NT2/D1 (cell line): ENCODE data around the gene PIGK.

Experiments
- DNase-seq: peaks from one replicate; pipeline ENCODE4 v3.0.0-alpha.2; 2011; ENCODE audit warnings: low read depth, low spot score
- H3K27me3 ChIP-seq: 2 replicates; pipeline ENCODE4 v1.6.0; 2011; ENCODE audit warnings: mild to moderate bottlenecking; ENCODE audit not compliant: insufficient read length, insufficient read depth
- H3K36me3 ChIP-seq: 2 replicates; pipeline ENCODE4 v1.6.1; 2011; ENCODE audit warnings: mild to moderate bottlenecking, low read length, mixed read lengths; ENCODE audit not compliant: insufficient read depth, insufficient read length
- H3K4me1 ChIP-seq: 2 replicates; pipeline ENCODE4 v1.5.1; 2011; ENCODE audit not compliant: insufficient read depth, insufficient read length
- H3K4me3 ChIP-seq: 2 replicates; pipeline ENCODE4 v1.5.1; 2011; ENCODE audit warnings: low read depth; ENCODE audit not compliant: insufficient read length
- H3K9ac ChIP-seq: 2 replicates; pipeline ENCODE4 v1.6.0; 2011; ENCODE audit warnings: low read depth; ENCODE audit not compliant: insufficient read length
- H3K9me3 ChIP-seq: 2 replicates; pipeline ENCODE4 v1.5.1; 2011; ENCODE audit warnings: mild to moderate bottlenecking, low read length; ENCODE audit not compliant: insufficient read depth
- SUZ12 ChIP-seq: IDR thresholded peaks from 2 replicates; pipeline ENCODE4 v1.6.1; 2011; ENCODE audit not compliant: insufficient read length, insufficient read depth; ENCODE audit errors: extremely low read depth
- YY1 ChIP-seq: IDR thresholded peaks from 2 replicates; pipeline ENCODE4 v1.6.1; 2011; ENCODE audit not compliant: insufficient read length, insufficient read depth
- ZNF274 ChIP-seq: IDR thresholded peaks from 2 replicates; pipeline ENCODE4 v1.6.1; 2011; ENCODE audit warnings: mild to moderate bottlenecking, low read depth, low read length

PIGK gene

DNA sequence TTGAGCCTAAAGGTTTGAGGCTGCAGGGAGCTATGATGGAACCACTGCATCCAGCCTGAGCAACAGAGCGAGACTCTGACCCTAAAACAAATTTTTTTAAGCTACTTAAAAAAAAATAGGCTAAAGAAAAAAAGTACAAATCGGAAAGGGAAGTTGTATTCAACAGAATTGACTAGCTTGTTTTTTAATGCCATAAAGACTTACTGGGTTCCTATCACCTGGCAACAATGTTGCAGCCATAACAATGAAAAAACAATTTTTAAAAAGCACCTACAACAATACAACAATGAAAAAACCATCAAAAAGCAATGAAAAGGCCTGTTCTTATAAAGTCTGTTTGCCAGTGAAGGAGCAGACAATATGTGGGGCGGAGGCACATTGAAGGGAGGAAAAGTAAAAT, 20.1 kb upstream of the PIGK start:
- DNase-seq: no peak
- Histone ChIP-seq H3K9me3 (peaks cover 5% of the 10 kb centered on the region; the same call in 1 of the 2 replicates), H3K27me3 (no peaks in the 10 kb centered on the region), H3K4me1 (no peaks in the 10 kb centered on the region), H3K4me3 (no peak overlapping the region), H3K36me3 (no peaks in the 10 kb centered on the region), H3K9ac (no peak overlapping the region)
- TF ChIP-seq SUZ12: no peak
- no peak for TF ChIP-seq ZNF274
- TF ChIP-seq YY1: no peak

DNA sequence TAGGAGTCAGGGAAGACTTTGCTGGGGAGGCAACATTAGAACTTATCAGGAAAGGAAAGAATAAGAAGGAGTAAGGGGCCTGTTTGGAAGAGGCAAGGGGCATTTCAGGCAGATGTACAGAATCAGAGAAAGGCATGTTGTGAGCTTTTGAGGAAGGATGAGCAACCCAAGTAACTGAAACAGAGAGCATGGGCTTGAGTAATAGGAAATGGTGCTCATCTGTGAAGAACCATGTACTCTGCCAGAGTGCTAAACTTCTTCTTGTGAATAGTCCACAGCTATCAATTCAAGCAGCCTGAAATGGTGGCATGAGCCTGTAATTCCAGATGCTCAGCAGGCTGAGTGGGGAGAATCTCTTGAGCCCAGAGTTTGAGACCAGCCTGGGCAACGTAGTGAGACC, 19.2 kb upstream of the PIGK start:
- no peak for DNase-seq
- Histone ChIP-seq H3K9me3 (peaks cover 7% of the 10 kb centered on the region; the same call in 1 of the 2 replicates), H3K4me1 (no peaks in the 10 kb centered on the region), H3K4me3 (no peak overlapping the region), H3K9ac (no peak overlapping the region), H3K36me3 (no peaks in the 10 kb centered on the region), H3K27me3 (no peaks in the 10 kb centered on the region)
- TF ChIP-seq ZNF274: no peak
- TF ChIP-seq SUZ12: no peak
- TF ChIP-seq YY1: no peak

GRCh38 chr1:77234943-77235342, 15.7 kb upstream of the PIGK start:
- Histone ChIP-seq H3K4me1 (no peaks in the 10 kb centered on the region), H3K27me3 (no peaks in the 10 kb centered on the region), H3K9ac (no peak overlapping the region), H3K4me3 (no peak overlapping the region), H3K36me3 (no peaks in the 10 kb centered on the region), H3K9me3 (peaks cover 14% of the 10 kb centered on the region; the same call in 1 of the 2 replicates)
- no peak for DNase-seq
- TF ChIP-seq ZNF274: no peak
- no peak for TF ChIP-seq YY1
- no peak for TF ChIP-seq SUZ12

GRCh38 chr1:77234096-77234495, 14.9 kb upstream of the PIGK start:
- DNase-seq: no peak
- Histone ChIP-seq H3K4me3 (no peak overlapping the region), H3K27me3 (no peaks in the 10 kb centered on the region), H3K9me3 (peaks cover 14% of the 10 kb centered on the region; the same call in 1 of the 2 replicates), H3K4me1 (no peaks in the 10 kb centered on the region), H3K36me3 (no peaks in the 10 kb centered on the region), H3K9ac (no peak overlapping the region)
- TF ChIP-seq SUZ12 (no peak), ZNF274 (no peak), YY1 (no peak)

DNA sequence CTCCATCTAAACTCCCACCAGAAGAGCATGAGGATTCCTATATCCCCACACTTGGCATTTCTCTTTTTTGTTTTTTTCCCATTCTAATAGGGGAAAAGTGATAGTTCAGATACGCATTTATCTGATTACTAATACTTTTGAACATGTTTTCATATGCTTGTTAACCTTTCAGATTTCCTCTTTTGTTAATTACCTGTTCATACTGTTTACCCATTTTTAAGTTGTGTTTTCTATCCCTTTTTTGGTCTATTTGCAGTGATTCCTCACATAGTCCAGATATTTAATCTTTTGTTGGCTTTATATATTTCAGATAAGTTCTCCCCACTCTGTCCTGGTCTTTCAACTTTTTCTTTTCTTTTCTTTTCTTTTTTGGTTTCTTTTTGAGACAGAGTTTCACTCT, 13.6 kb upstream of the PIGK start:
- Histone ChIP-seq H3K9me3 (peaks cover 14% of the 10 kb centered on the region; the same call in 1 of the 2 replicates), H3K36me3 (no peaks in the 10 kb centered on the region), H3K9ac (no peak overlapping the region), H3K4me3 (no peak overlapping the region), H3K27me3 (no peaks in the 10 kb centered on the region), H3K4me1 (no peaks in the 10 kb centered on the region)
- TF ChIP-seq SUZ12 (no peak), ZNF274 (no peak), YY1 (no peak)
- DNase-seq: no peak

- H3K9me3 ChIP-seq: peaks cover 14% of the 10 kb centered on the region; the same call in 1 of the 2 replicates
- no peaks in the 10 kb centered on the region for H3K27me3 ChIP-seq
- peaks cover 3% of the 10 kb centered on the region for H3K36me3 ChIP-seq
- no peak overlapping the region for H3K9ac ChIP-seq
- TF ChIP-seq YY1 (no peak), ZNF274 (no peak), SUZ12 (no peak)
- no peaks in the 10 kb centered on the region for H3K4me1 ChIP-seq
- DNase-seq: no peak
- H3K4me3 ChIP-seq: no peak overlapping the region
Observed at GRCh38 chr1:77230051-77230450, 10.8 kb upstream of the PIGK start.

DNA sequence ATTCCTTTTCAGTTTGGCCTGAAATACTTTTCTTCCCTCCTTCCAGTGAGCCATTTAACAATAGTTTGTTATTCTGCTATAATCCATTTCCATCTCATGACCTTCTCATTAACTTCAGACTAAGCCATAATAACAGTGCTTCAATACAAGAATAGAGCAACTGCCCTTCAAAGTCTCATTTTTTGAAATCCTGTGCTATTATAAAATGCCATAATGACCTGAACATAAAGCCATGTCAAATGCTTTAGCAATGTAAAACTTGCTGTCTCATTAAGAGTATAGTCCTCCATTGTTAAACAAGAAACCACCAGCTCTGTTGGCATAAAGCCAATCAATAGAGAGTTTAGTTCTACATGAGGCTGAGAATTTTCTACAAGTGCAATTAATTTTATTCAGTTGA, 9.6 kb upstream of the PIGK start:
- H3K4me1 ChIP-seq: no peaks in the 10 kb centered on the region
- H3K36me3 ChIP-seq: peaks cover 14% of the 10 kb centered on the region
- TF ChIP-seq YY1 (no peak), SUZ12 (no peak), ZNF274 (no peak)
- H3K9ac ChIP-seq: no peak overlapping the region
- peaks cover 26% of the 10 kb centered on the region for H3K9me3 ChIP-seq
- no peak overlapping the region for H3K4me3 ChIP-seq
- H3K27me3 ChIP-seq: no peaks in the 10 kb centered on the region
- DNase-seq: no peak
